PC-3 (cell line): Measurements from ENCODE around the gene GSC2. TPM values are rescaled to one million over a fixed set of nuclear protein-coding genes. Genes with fewer than 3 reads are reported as not detected.

Source experiments
- ATAC-seq: fragments of 200-7000 bp; cut with Tn5 transposase; 2 replicates; pipeline ENCODE4 v1.9.1; 2020; ENCODE audit warnings: mild to moderate bottlenecking, moderate library complexity
- BruUV-seq: library from RNA; stranded (reverse); fragments of 400-500 nt; replicated peaks from 2 replicates; lab custom pipeline; 2021; lab: Mats Ljungman, UMichigan
- CTCF ChIA-PET: fragments of 300-600 bp; sonication (Branson Sonifier 250); formaldehyde crosslinking; loops from one replicate; lab custom pipeline; 2022; ENCODE audit warnings: antibody characterized with exemption; lab: Charles Lee
- POLR2A ChIA-PET: fragments of 300-600 bp; sonication (Branson Sonifier 250); formaldehyde crosslinking; loops from one replicate; lab custom pipeline; 2022; ENCODE audit warnings: antibody characterized with exemption; ENCODE audit not compliant: unreplicated experiment; lab: Charles Lee
- DNase-seq: peaks from one replicate; pipeline ENCODE4 v3.0.0-alpha.2; 2015
- H2AFZ ChIP-seq: fragments of 300-600 bp; sonication (generic); 2 replicates; pipeline ENCODE4 v1.6.0; 2016; ENCODE audit warnings: antibody characterized with exemption, low read length
- H3F3A ChIP-seq: fragments of 300-600 bp; sonication (generic); one replicate; pipeline ENCODE4 v1.6.0; 2017; ENCODE audit warnings: antibody characterized with exemption, low read length, control low read depth, mild to moderate bottlenecking; ENCODE audit not compliant: unreplicated experiment
- H3K27ac ChIP-seq: fragments of 300-600 bp; sonication (generic); 2 replicates; pipeline ENCODE4 v1.5.1; 2016; ENCODE audit warnings: mild to moderate bottlenecking, low read length
- H3K27me3 ChIP-seq: fragments of 300-600 bp; sonication (generic); 2 replicates; pipeline ENCODE4 v1.6.1; 2016; ENCODE audit warnings: low read length, mixed read lengths
- H3K36me3 ChIP-seq: fragments of 300-600 bp; sonication (generic); 2 replicates; pipeline ENCODE4 v1.6.1; 2016; ENCODE audit warnings: low read depth, mixed run types, low read length, mixed read lengths
- H3K4me1 ChIP-seq: fragments of 300-600 bp; sonication (generic); 2 replicates; pipeline ENCODE4 v1.5.1; 2016; ENCODE audit warnings: low read length; ENCODE audit not compliant: insufficient read depth
- H3K4me2 ChIP-seq: fragments of 300-600 bp; sonication (generic); 2 replicates; pipeline ENCODE4 v1.6.0; 2016; ENCODE audit warnings: low read length
- H3K4me3 ChIP-seq: fragments of 300-600 bp; sonication (generic); 2 replicates; pipeline ENCODE4 v1.5.1; 2016; ENCODE audit warnings: mild to moderate bottlenecking, low read length, mixed read lengths
- H3K79me2 ChIP-seq: fragments of 300-600 bp; sonication (generic); 2 replicates; pipeline ENCODE4 v1.6.1; 2017; ENCODE audit warnings: low read length, mixed read lengths
- H3K9ac ChIP-seq: fragments of 300-600 bp; sonication (generic); 2 replicates; pipeline ENCODE4 v1.6.0; 2016; ENCODE audit warnings: mild to moderate bottlenecking, low read length
- H3K9me2 ChIP-seq: fragments of 300-600 bp; sonication (generic); replicated peaks from 2 replicates; pipeline ENCODE4 v1.6.1; 2016; ENCODE audit warnings: mixed run types, low read length, mixed read lengths
- H3K9me3 ChIP-seq: fragments of 300-600 bp; sonication (generic); 2 replicates; pipeline ENCODE4 v1.6.1; 2016; ENCODE audit warnings: low read length, mixed read lengths
- H4K20me1 ChIP-seq: fragments of 300-600 bp; sonication (generic); 2 replicates; pipeline ENCODE4 v1.6.1; 2016; ENCODE audit warnings: low read length, mixed read lengths
- CTCF ChIP-seq: fragments of 300-600 bp; sonication (generic); conservative IDR thresholded peaks from 2 replicates; pipeline ENCODE4 v1.5.1; 2017; ENCODE audit warnings: antibody characterized with exemption, low read depth, mild to moderate bottlenecking, low read length
- EZH2 ChIP-seq: fragments of 300-600 bp; sonication (generic); IDR thresholded peaks from one replicate; pipeline ENCODE4 v1.6.1; 2017; ENCODE audit warnings: antibody characterized with exemption, mild to moderate bottlenecking, low read length; ENCODE audit not compliant: unreplicated experiment
- EZH2phosphoT487 ChIP-seq: fragments of 300-600 bp; sonication (generic); IDR thresholded peaks from 2 replicates; pipeline ENCODE4 v1.6.1; 2018; ENCODE audit warnings: mild to moderate bottlenecking, antibody characterized with exemption, low read length, borderline replicate concordance
- intact Hi-C: fragments of 100-400 bp; cut with micrococcal nuclease; formaldehyde crosslinking; loops from 2 replicates; pipeline ENCODE4 v1.9.0; 2023
- total RNA-seq: library from RNA; depleted of rRNA; stranded (reverse); fragments of >200 nt; gene quantifications from 2 replicates; pipeline ENCODE4 v1.2.3, GENCODE V29; 2014

The GSC2 gene
- total RNA-seq, 1 experiment from 2014 or later = not detected

- Histone ChIP-seq H3K27ac (peak within 1 kb of the TSS; percentile 39; the same call in 1 of the 2 replicates), H3K79me2 (peaks cover 45% of the 10 kb centered on the region), H2AFZ (peak within 1 kb of the TSS; percentile 86), H3K4me1 (peaks cover 13% of the 10 kb centered on the region), H4K20me1 (peaks cover 24% of the 10 kb centered on the region; the same call in 1 of the 2 replicates), H3K36me3 (no peaks in the 10 kb centered on the region), H3K9me3 (no peaks in the 10 kb centered on the region), H3K9ac (peak within 1 kb of the TSS; percentile 78), H3K4me3 (peak within 1 kb of the TSS; percentile 96), H3F3A (no peaks in the 10 kb centered on the region), H3K9me2 (no peaks in the 10 kb centered on the region), H3K27me3 (no peaks in the 10 kb centered on the region), H3K4me2 (peak within 1 kb of the TSS; percentile 90)
- TF ChIP-seq CTCF (no peak), EZH2phosphoT487 (no peak), EZH2 (no peak)
- intact Hi-C loops = no loop called here
- peak; percentile 90 for ATAC-seq
- ChIA-PET CTCF (no interaction called here), POLR2A (interaction anchor here (0.6 kb wide), 1 partner anchor 212 kb away, joined by 5 read pairs; no protein-coding TSS in a partner anchor)
- BruUV-seq = no TSS peak
- DNase-seq = peak; percentile 91
Observed at GRCh38 chr22:19122143-19122751, 27.8 kb downstream of the GSC2 start, which contains the start of gene DGCR2. DGCR2 (minus strand) TSS chr22:19122412; CDS start chr22:19122206, 206 bp downstream.

GRCh38 chr22:19121631-19122142 is 28.4 kb downstream of the GSC2 start:
- no peaks in the 10 kb centered on the region for H3K36me3 ChIP-seq
- no peaks in the 10 kb centered on the region for H3K9me2 ChIP-seq
- ChIA-PET POLR2A (interaction anchor here (0.6 kb wide), 1 partner anchor 212 kb away, joined by 5 read pairs; no protein-coding TSS in a partner anchor), CTCF (no interaction called here)
- no TSS peak for BruUV-seq
- peak overlapping the region; percentile 90 for H3K4me2 ChIP-seq
- H3K4me3 ChIP-seq = peak overlapping the region; percentile 96
- peak overlapping the region; percentile 78 for H3K9ac ChIP-seq
- H3K79me2 ChIP-seq = peaks cover 51% of the 10 kb centered on the region
- H3K9me3 ChIP-seq = no peaks in the 10 kb centered on the region
- H3F3A ChIP-seq = no peaks in the 10 kb centered on the region
- ATAC-seq (peak; percentile 27), DNase-seq (peak; percentile 22)
- H3K4me1 ChIP-seq = peaks cover 13% of the 10 kb centered on the region
- no peak for TF ChIP-seq CTCF
- TF ChIP-seq EZH2 = no peak
- no peak for TF ChIP-seq EZH2phosphoT487
- intact Hi-C loops = no loop called here
- peaks cover 29% of the 10 kb centered on the region; the same call in 1 of the 2 replicates for H4K20me1 ChIP-seq
- no peaks in the 10 kb centered on the region for H3K27me3 ChIP-seq
- H3K27ac ChIP-seq = peak overlapping the region; percentile 39; the same call in 1 of the 2 replicates
- H2AFZ ChIP-seq = peak overlapping the region; percentile 64; the same call in 1 of the 2 replicates
